GM12874 (cell line): ENCODE results near the gene CDH26.

Experiments
- TF ChIP-seq, protein P1 (sequence below): IDR thresholded peaks from 2 replicates; pipeline ENCODE4 v1.5.1; 2011; ENCODE audit warnings: low read depth, mild to moderate bottlenecking, control low read depth, low read length, moderate library complexity; ENCODE audit not compliant: insufficient read depth

The CDH26 gene

DNA sequence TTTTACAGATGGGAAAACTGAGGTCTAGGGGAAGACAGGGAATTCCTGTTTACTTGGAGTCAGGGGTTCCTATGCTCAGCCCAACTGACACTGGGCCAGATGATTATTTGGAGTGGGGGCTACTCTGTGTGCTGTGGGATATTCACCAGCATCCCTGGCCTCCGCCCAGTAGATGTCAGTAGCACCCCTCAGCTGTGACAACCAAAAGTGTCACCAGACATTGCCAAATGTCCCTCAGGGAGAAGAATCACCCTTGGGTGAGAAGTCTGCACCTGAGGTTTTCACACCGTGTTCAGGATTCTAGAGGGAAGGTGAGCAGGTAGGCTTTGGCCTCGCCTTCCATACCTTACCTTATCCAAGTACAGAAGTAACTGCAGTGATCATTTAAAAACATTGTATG is 27.6 kb downstream of the CDH26 start:
- TF ChIP-seq, protein P1, sequence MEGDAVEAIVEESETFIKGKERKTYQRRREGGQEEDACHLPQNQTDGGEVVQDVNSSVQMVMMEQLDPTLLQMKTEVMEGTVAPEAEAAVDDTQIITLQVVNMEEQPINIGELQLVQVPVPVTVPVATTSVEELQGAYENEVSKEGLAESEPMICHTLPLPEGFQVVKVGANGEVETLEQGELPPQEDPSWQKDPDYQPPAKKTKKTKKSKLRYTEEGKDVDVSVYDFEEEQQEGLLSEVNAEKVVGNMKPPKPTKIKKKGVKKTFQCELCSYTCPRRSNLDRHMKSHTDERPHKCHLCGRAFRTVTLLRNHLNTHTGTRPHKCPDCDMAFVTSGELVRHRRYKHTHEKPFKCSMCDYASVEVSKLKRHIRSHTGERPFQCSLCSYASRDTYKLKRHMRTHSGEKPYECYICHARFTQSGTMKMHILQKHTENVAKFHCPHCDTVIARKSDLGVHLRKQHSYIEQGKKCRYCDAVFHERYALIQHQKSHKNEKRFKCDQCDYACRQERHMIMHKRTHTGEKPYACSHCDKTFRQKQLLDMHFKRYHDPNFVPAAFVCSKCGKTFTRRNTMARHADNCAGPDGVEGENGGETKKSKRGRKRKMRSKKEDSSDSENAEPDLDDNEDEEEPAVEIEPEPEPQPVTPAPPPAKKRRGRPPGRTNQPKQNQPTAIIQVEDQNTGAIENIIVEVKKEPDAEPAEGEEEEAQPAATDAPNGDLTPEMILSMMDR, result peak; percentile 12; the same call in 1 of the 2 replicates

DNA sequence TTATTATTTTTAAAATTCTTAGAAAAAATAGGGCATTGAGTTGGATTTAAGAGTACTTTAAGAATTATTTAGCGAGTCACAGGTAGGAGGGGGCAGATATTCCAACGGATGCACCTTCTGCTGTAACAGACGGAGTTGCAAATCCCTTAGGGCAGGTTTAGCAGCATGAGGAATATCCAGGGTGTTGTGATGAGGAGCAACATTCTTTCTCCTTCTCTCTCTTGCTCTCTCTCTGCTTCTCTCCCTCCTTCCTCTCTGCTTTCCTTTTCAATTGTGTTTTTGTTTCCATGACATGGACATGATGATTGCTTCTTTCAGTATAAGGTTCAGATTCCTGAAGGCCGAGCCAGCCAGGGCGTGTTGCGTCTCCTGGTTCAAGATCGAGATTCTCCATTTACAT is 28.9 kb downstream of the CDH26 start:
- TF ChIP-seq, protein P1, result no peak

DNA sequence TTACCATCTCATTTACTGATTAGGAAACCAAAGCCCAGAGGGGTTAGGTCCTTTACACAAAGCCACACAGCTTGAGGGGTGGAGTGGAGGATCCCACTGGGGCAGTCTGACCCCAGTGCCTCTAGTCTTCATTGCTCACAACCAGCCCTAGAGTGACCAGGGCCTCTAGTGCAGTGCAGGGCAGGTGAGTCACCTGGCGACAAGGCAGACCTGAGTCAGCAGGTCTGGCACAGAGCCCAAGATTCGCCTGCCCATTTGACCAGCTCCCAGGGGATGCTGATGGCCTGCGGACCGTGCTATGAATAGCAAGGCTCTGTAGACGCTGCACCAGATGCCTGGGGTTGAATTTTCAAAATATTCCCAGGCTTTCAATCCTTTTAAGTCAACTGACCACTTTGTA is 29.9 kb downstream of the CDH26 start:
- TF ChIP-seq, protein P1, result no peak

DNA sequence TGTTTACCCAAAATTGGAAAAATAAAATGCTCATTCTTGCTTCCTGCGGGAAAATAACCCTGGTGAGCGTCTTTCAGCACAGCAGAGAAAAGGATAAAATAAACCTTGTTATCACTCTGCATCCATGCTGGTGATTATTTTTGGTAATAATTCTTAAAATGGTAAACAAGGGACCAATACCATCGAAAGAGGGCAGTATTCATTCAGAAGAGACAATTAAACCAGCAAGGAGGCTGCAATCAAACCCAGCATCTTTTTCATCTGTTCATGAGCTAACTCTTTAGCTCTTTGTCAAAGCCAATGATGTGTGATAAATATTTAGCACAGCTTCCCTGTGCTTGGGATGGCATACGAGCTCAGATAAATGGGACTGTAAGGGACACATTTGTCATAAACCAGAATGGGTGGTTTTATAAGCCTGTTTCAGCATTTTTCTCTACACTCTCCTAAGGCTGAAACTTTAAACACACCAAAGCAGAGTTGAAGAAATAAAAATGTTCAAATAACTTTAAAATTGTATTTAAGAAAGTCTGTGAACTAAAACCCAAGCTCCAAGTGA is 34.4 kb downstream of the CDH26 start:
- TF ChIP-seq, protein P1, result no peak

DNA sequence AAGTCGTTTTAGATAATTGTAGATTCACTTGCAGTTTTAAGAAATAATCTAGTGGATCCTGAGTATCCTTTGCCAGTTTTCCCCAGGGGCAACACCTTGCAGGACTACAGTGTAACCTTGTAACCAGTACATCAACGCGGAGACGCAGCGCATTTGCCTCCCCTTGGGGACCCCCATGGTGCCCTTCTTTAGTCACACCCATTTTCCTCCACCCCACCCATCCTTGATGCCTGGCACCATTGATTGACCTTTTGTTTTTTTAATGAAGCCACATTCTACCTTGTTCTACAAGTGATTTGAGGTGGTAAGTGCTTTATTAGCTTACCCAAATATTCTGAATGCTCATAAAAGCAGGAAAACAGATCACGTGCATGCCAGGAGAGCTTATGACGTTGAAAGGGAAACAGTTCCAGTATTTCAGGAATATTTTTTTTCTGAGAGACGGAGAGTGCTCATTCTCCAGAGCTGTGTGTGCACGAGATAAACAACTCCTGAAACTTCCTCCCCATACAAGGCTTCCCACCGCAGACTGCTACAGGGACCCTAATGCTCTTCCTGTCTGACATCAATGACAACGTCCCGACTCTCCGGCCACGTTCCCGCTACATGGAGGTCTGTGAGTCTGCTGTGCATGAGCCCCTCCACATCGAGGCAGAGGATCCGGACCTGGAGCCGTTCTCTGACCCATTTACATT is 35.7 kb downstream of the CDH26 start:
- TF ChIP-seq, protein P1, result no peak

DNA sequence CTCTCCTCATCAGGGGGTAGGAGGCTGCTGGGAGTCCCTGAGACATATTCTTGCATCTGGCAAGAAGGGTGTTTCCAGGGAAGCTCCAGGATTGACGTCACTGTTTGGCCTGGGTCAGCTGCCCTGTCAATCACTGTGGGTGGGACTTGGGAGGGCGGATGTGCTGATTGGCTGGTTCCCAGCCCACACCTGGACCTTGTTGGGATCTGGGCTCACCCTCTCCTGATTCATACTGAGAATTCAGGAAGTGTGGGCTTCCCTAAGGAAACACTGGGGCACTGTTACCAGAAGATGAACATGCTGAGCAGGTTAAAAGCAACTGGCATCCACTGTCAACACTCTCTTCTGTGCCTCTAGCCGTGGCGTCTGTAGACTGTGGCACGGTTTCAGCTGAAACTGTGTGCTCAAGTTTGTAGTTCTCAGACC is 36.5 kb downstream of the CDH26 start:
- TF ChIP-seq, protein P1, result no peak

DNA sequence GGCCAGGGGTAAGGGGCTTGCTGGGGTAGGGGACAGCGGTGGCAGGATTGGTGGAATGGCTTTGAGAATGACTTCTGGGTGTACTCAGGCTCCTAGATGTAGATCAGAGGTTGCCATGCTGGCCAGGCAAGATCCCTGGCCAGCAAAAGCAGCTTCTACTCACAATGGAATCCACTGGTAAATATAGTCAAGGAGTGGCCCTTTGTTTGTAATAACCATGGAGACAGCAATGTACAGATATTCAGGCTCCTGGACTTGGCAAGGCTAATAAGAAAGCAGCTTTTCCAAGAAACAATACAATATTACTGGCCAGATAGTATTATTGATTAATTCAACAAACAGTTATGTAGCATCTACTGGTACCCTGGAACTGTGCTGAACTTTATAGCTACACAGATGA is 37.9 kb downstream of the CDH26 start:
- TF ChIP-seq, protein P1, result no peak
